WTC11 (cell line): Measurements from ENCODE around the gene S100A5. TPM values are rescaled to one million over a fixed set of nuclear protein-coding genes. Genes with fewer than 3 reads are reported as not detected.
"Not testable (repeated sequence)": the region's sequence is repeated elsewhere in the genome, so short reads cannot be mapped to it uniquely, and the experiment has no call there.

ENCODE experiments used
- ATAC-seq: fragments of 200-7000 bp; cut with Tn5 transposase; 2 replicates; pipeline ENCODE4 v1.10.0; 2021; ENCODE audit warnings: mild to moderate bottlenecking, moderate library complexity
- CTCF ChIA-PET: fragments of 300-600 bp; sonication (Branson Sonifier 250); formaldehyde crosslinking; loops from one replicate; lab custom pipeline; 2021; ENCODE audit warnings: antibody characterized with exemption; lab: Charles Lee
- POLR2A ChIA-PET: fragments of 350-600 bp; sonication (Branson Sonifier 250); formaldehyde crosslinking; loops from one replicate; lab custom pipeline; 2021; ENCODE audit warnings: antibody characterized with exemption; lab: Charles Lee
- DNase-seq: peaks from one replicate; pipeline ENCODE4 v3.0.0; 2021; ENCODE audit warnings: low spot score
- H3K27ac Mint-ChIP-seq: 2 replicates; pipeline ENCODE4 v1.8.0; 2021; ENCODE audit warnings: mixed read lengths
- H3K27me3 Mint-ChIP-seq: 2 replicates; pipeline ENCODE4 v1.8.0; 2021; ENCODE audit warnings: low read depth, mild to moderate bottlenecking, moderate library complexity, mixed read lengths
- H3K36me3 Mint-ChIP-seq: 2 replicates; pipeline ENCODE4 v1.8.0; 2021; ENCODE audit warnings: mixed read lengths
- H3K4me1 Mint-ChIP-seq: 2 replicates; pipeline ENCODE4 v1.8.0; 2022; ENCODE audit warnings: mixed read lengths
- H3K4me3 Mint-ChIP-seq: 2 replicates; pipeline ENCODE4 v1.8.0; 2021; ENCODE audit warnings: mild to moderate bottlenecking, moderate library complexity, mixed read lengths
- H3K9me3 Mint-ChIP-seq: 2 replicates; pipeline ENCODE4 v1.8.0; 2021; ENCODE audit warnings: mixed read lengths
- ELF4 ChIP-seq: sonication (generic); formaldehyde crosslinking; IDR thresholded peaks from 2 replicates; pipeline ENCODE4 v1.8.1; 2022; ENCODE audit warnings: low read depth, mild to moderate bottlenecking, moderate library complexity, missing genetic modification reagents
- FOXK1 ChIP-seq: sonication (generic); formaldehyde crosslinking; IDR thresholded peaks from 2 replicates; pipeline ENCODE4 v1.8.0; 2022; ENCODE audit warnings: mild to moderate bottlenecking, moderate library complexity, missing genetic modification reagents
- NR2C2 ChIP-seq: sonication (generic); formaldehyde crosslinking; IDR thresholded peaks from 2 replicates; pipeline ENCODE4 v1.8.0; 2022; ENCODE audit warnings: mild to moderate bottlenecking, missing genetic modification reagents
- PRRX2 ChIP-seq: fragments of 250-450 bp; sonication (Bioruptor Pico); IDR thresholded peaks from 2 replicates; pipeline ENCODE4 v1.8.0; 2021; ENCODE audit warnings: mild to moderate bottlenecking
- TEAD1 ChIP-seq: sonication (generic); formaldehyde crosslinking; IDR thresholded peaks from 2 replicates; pipeline ENCODE4 v1.8.0; 2022; ENCODE audit warnings: mild to moderate bottlenecking, missing genetic modification reagents
- ZNF671 ChIP-seq: fragments of 250-450 bp; sonication (Bioruptor Pico); IDR thresholded peaks from 2 replicates; pipeline ENCODE4 v1.8.0; 2021; ENCODE audit warnings: mild to moderate bottlenecking
- total RNA-seq: library from RNA; stranded (reverse); gene quantifications from 3 replicates; pipeline ENCODE4 v1.2.3, GENCODE V29; 2021
- TF ChIP-seq, protein P1 (sequence below): sonication (generic); formaldehyde crosslinking; IDR thresholded peaks from 2 replicates; pipeline ENCODE4 v1.8.1; 2022; ENCODE audit warnings: mild to moderate bottlenecking, missing genetic modification reagents, moderate library complexity, borderline replicate concordance
- TF ChIP-seq, protein P2 (sequence below): sonication (generic); formaldehyde crosslinking; IDR thresholded peaks from 2 replicates; pipeline ENCODE4 v1.8.1; 2022; ENCODE audit warnings: mild to moderate bottlenecking, moderate library complexity, missing genetic modification reagents
- TF ChIP-seq, protein P3 (sequence below): sonication (generic); formaldehyde crosslinking; IDR thresholded peaks from 2 replicates; pipeline ENCODE4 v1.8.1; 2022; ENCODE audit warnings: missing genetic modification reagents, borderline replicate concordance
- TF ChIP-seq, protein P4 (sequence below): sonication (generic); formaldehyde crosslinking; IDR thresholded peaks from 2 replicates; pipeline ENCODE4 v1.8.1; 2023; ENCODE audit warnings: mild to moderate bottlenecking, missing genetic modification reagents, borderline replicate concordance

Gene S100A5
- total RNA-seq, 1 experiment from 2014 or later: not detected

DNA sequence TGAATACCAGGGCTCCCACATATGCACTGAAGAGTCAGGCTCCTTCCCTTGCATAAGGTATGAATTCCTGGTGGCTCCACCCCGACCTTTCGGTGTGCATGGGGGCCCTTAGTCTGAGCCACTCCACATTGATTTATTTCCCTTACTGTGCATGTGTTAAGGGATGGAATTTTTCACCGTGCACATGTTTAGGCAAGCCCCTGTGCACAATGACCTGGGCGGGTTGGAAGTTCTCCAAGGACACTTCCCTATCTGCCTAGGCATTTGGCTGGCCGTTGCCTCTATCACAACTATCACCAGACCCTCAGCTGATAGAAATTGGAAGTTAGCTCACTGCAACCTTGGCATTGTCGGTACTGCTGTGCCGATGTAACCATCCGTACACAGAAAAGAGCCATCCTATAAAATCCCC, 14.6 kb downstream of the S100A5 start:
- DNase-seq (no peak), ATAC-seq (no peak)
- no peak overlapping the region for H3K27ac Mint-ChIP-seq
- peaks cover 6% of the 10 kb centered on the region for H3K36me3 Mint-ChIP-seq
- ChIA-PET CTCF (interaction anchor here (0.8 to 3.6 kb wide), 6 partner anchors 15 to 171 kb away, joined by 3 to 15 read pairs (median 10); partner anchors contain the start of gene S100A13), POLR2A (interaction anchor here (0.8 kb wide), 1 partner anchor 172 kb away, joined by 3 read pairs; no protein-coding TSS in a partner anchor)
- TF ChIP-seq TEAD1 (CRISPR knock-in tag) (no peak), ZNF671 (CRISPR knock-in tag) (no peak)
- TF ChIP-seq, protein P1, sequence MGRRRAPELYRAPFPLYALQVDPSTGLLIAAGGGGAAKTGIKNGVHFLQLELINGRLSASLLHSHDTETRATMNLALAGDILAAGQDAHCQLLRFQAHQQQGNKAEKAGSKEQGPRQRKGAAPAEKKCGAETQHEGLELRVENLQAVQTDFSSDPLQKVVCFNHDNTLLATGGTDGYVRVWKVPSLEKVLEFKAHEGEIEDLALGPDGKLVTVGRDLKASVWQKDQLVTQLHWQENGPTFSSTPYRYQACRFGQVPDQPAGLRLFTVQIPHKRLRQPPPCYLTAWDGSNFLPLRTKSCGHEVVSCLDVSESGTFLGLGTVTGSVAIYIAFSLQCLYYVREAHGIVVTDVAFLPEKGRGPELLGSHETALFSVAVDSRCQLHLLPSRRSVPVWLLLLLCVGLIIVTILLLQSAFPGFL (CRISPR knock-in tag): no peak
- TF ChIP-seq, protein P2, sequence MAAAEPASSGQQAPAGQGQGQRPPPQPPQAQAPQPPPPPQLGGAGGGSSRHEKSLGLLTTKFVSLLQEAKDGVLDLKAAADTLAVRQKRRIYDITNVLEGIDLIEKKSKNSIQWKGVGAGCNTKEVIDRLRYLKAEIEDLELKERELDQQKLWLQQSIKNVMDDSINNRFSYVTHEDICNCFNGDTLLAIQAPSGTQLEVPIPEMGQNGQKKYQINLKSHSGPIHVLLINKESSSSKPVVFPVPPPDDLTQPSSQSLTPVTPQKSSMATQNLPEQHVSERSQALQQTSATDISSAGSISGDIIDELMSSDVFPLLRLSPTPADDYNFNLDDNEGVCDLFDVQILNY: no peak
- H3K27me3 Mint-ChIP-seq: peaks cover 10% of the 10 kb centered on the region
- H3K4me1 Mint-ChIP-seq: peaks cover 25% of the 10 kb centered on the region
- peaks cover 8% of the 10 kb centered on the region for H3K9me3 Mint-ChIP-seq
- no peak overlapping the region for H3K4me3 Mint-ChIP-seq

DNA sequence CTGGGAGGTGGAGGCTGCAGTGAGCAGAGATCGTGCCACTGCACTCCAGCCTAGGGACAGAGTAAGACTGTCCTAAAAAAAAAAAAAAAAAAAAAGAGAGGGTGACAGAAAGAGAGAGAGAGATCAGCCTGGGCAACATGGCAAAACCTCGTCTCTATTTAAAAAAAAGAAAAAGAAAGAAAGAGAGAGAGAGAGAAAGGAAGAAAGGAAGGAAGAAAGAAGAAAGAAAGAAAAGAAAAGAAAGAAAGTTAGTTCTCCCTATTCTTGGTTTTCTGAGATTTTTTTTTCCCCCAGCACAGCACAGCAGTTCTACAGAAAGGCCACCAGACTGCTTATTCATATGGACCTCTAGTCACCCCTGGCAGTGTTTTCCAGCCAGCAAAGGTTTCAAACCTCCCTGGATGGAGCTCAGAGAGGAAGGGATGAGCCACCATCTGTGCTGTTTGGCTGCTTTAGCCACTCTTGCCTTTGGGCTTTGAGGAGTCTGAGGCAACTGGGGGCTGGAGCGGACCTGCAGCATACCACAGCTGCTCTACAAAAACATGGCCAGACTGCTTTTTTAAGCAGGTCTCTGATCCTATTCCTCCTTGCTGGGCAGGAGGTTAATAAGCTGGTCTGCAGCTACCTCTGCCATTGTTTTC, 15.5 kb downstream of the S100A5 start:
- CTCF ChIA-PET: interaction anchor here (0.6 to 3.6 kb wide), 11 partner anchors 14 to 259 kb away, joined by 3 to 15 read pairs (median 4); partner anchors contain the start of genes CHTOP, S100A13 and S100A4
- Mint-ChIP-seq H3K4me1 (peaks cover 34% of the 10 kb centered on the region), H3K4me3 (no peak overlapping the region), H3K9me3 (peaks cover 9% of the 10 kb centered on the region), H3K27me3 (peaks cover 19% of the 10 kb centered on the region), H3K27ac (no peak overlapping the region), H3K36me3 (peaks cover 7% of the 10 kb centered on the region)
- no peak for ATAC-seq
- no peak for DNase-seq
- POLR2A ChIA-PET: interaction anchor here (0.8 kb wide), 1 partner anchor 172 kb away, joined by 3 read pairs; no protein-coding TSS in a partner anchor
- TF ChIP-seq FOXK1 (CRISPR knock-in tag): no peak
- TF ChIP-seq ELF4 (CRISPR knock-in tag): no peak
- TF ChIP-seq, protein P3, sequence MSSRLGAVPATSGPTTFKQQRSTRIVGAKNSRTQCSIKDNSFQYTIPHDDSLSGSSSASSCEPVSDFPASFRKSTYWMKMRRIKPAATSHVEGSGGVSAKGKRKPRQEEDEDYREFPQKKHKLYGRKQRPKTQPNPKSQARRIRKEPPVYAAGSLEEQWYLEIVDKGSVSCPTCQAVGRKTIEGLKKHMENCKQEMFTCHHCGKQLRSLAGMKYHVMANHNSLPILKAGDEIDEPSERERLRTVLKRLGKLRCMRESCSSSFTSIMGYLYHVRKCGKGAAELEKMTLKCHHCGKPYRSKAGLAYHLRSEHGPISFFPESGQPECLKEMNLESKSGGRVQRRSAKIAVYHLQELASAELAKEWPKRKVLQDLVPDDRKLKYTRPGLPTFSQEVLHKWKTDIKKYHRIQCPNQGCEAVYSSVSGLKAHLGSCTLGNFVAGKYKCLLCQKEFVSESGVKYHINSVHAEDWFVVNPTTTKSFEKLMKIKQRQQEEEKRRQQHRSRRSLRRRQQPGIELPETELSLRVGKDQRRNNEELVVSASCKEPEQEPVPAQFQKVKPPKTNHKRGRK (CRISPR knock-in tag): no peak

DNA sequence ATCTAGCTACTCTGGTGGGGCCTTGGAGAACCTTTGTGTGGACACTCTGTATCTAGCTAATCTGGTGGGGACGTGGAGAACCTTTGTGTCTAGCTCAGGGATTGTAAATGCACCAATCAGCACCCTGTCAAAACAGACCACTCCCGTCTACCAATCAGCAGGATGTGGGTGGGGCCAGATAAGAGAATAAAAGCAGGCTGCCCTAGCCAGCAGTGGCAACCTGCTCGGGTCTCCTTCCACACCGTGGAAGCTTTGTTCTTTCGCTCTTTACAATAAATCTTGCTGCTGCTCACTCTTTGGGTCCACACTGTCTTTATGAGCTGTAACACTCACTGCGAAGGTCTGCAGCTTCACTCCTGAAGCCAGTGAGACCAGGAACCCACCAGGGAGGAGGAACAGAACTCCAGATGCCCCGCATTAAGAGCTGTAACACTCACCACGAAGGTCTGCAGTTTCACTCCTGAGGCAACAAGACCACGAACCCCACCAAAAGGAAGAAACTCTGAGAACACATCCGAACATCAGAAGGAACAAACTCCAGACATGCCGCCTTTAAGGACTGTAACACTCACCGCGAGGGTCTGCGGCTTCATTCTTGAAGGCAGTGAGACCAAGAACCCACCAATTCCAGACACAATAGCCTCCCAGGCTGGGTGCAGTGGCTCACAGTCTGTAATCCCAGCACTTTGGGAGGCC, 18.2 kb downstream of the S100A5 start:
- ATAC-seq, DNase-seq, H3K9me3 Mint-ChIP-seq, H3K36me3 Mint-ChIP-seq, H3K27ac Mint-ChIP-seq, POLR2A ChIA-PET, H3K4me3 Mint-ChIP-seq: not testable (repeated sequence)
- peaks cover 38% of the 10 kb centered on the region for H3K4me1 Mint-ChIP-seq
- peaks cover 41% of the 10 kb centered on the region for H3K27me3 Mint-ChIP-seq
- CTCF ChIA-PET: interaction anchor here (0.6 to 1.3 kb wide), 2 partner anchors 25 to 105 kb away, joined by 3 to 4 read pairs; partner anchors contain the start of gene S100A13

DNA sequence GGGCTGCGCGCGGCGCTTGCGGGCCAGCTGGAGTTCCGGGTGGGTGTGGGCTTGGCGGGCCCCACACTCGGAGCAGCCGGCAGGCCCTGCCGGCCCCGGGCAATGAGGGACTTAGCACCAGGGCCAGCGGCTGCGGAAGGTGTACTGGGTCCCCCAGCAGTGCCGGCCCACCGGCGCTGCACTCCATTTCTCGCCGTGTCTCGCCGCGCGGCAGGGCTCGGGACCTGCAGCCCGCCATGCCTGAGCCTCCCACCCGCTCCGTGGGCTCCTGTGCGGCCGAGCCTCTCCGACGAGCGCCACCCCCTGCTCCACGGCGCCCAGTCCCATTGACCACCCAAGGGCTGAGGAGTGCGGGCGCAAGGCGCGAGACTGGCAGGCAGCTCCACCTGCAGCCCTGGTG, 18.9 kb downstream of the S100A5 start:
- CTCF ChIA-PET: interaction anchor here (1.3 to 6.8 kb wide), 4 partner anchors 11 to 106 kb away, joined by 4 to 55 read pairs (median 16); partner anchors contain the start of gene S100A13
- H3K9me3 Mint-ChIP-seq, DNase-seq, H3K36me3 Mint-ChIP-seq, H3K4me3 Mint-ChIP-seq, H3K27ac Mint-ChIP-seq, ATAC-seq, POLR2A ChIA-PET: not testable (repeated sequence)
- peaks cover 48% of the 10 kb centered on the region for H3K27me3 Mint-ChIP-seq
- peaks cover 31% of the 10 kb centered on the region for H3K4me1 Mint-ChIP-seq

DNA sequence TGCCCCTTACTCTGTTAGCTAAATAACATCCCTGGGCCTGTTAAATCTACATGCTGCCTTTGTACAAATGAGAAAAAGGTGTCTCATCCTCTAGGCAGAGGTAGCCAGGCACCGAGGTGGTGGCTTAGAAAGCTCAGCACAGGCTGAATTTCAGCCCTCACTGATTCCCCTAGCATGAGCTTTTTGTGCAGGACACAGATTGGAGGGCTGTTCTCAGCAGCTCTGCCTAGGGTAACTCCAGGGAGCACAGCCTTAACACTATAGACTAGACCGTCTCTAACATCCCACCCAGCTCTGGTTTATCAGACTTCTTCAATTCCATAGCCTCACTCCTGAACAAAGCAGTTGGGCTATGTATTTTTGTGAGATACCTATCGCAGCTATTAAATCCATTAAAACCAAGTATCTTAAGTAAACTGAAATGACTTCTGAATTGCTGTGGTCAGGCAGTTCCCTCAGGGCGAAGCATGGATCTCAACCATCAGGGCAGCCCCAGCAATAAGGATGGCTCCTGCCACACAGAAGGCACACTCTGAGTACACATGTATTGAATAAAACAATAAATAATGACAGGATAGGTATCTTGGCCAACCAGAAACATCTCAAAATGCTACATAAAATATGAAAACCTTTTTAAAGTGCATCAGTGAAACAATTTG, 19.8 kb downstream of the S100A5 start:
- ChIA-PET POLR2A (interaction anchor here (0.8 kb wide), 1 partner anchor 16 kb away, joined by 3 read pairs; no protein-coding TSS in a partner anchor), CTCF (interaction anchor here (1.0 to 6.8 kb wide), 9 partner anchors 10 to 165 kb away, joined by 3 to 55 read pairs (median 7); partner anchors contain the start of gene S100A13)
- DNase-seq (no peak), ATAC-seq (no peak; the same call in 1 of the 2 replicates)
- Mint-ChIP-seq H3K27me3 (peaks cover 57% of the 10 kb centered on the region), H3K4me3 (no peak overlapping the region), H3K4me1 (peaks cover 28% of the 10 kb centered on the region), H3K9me3 (peaks cover 9% of the 10 kb centered on the region), H3K36me3 (peaks cover 7% of the 10 kb centered on the region)
- no peak for TF ChIP-seq NR2C2 (CRISPR knock-in tag)
- TF ChIP-seq, protein P4, sequence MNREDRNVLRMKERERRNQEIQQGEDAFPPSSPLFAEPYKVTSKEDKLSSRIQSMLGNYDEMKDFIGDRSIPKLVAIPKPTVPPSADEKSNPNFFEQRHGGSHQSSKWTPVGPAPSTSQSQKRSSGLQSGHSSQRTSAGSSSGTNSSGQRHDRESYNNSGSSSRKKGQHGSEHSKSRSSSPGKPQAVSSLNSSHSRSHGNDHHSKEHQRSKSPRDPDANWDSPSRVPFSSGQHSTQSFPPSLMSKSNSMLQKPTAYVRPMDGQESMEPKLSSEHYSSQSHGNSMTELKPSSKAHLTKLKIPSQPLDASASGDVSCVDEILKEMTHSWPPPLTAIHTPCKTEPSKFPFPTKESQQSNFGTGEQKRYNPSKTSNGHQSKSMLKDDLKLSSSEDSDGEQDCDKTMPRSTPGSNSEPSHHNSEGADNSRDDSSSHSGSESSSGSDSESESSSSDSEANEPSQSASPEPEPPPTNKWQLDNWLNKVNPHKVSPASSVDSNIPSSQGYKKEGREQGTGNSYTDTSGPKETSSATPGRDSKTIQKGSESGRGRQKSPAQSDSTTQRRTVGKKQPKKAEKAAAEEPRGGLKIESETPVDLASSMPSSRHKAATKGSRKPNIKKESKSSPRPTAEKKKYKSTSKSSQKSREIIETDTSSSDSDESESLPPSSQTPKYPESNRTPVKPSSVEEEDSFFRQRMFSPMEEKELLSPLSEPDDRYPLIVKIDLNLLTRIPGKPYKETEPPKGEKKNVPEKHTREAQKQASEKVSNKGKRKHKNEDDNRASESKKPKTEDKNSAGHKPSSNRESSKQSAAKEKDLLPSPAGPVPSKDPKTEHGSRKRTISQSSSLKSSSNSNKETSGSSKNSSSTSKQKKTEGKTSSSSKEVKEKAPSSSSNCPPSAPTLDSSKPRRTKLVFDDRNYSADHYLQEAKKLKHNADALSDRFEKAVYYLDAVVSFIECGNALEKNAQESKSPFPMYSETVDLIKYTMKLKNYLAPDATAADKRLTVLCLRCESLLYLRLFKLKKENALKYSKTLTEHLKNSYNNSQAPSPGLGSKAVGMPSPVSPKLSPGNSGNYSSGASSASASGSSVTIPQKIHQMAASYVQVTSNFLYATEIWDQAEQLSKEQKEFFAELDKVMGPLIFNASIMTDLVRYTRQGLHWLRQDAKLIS (CRISPR knock-in tag): no peak
- TF ChIP-seq PRRX2: no peak
- TF ChIP-seq, all 79 proteins: peak for 0
- no peak overlapping the region for H3K27ac Mint-ChIP-seq
